ENCODE measurements around the gene ABCB6. TPM values are rescaled to one million over a fixed set of nuclear protein-coding genes. Genes with fewer than 3 reads are reported as not detected.

Gene ABCB6
- total and polyA plus RNA-seq, 8 donors = 8.2 to 47.8 (median 22.0) TPM

- Histone ChIP-seq H3K4me3 (peak overlapping the region in 1 of 4 donors; percentile 69), H3K27ac (peak overlapping the region in 4 of 5 donors; percentile 89 to 95 (median 94)), H3K4me1 (peaks cover 25 to 49% (median 39%) of the 10 kb centered on the region in 4 donors), H3K36me3 (peaks cover 63 to 71% (median 65%) of the 10 kb centered on the region in 4 donors), H3K9me3 (no peaks in the 10 kb centered on the region), H3K27me3 (no peaks in the 10 kb centered on the region)
- 87 to 92% (median 90%) methylated on average over 17 to 18 of the region's 18 CpGs for WGBS, 5 donors
- no peak for DNase-seq
- TF ChIP-seq POLR2AphosphoS5 (IDR thresholded peaks at IDR 0.05) (no peak), POLR2A (IDR thresholded peaks at IDR 0.05) (no peak), EP300 (IDR thresholded peaks at IDR 0.05) (no peak)
- TF ChIP-seq, protein P1, sequence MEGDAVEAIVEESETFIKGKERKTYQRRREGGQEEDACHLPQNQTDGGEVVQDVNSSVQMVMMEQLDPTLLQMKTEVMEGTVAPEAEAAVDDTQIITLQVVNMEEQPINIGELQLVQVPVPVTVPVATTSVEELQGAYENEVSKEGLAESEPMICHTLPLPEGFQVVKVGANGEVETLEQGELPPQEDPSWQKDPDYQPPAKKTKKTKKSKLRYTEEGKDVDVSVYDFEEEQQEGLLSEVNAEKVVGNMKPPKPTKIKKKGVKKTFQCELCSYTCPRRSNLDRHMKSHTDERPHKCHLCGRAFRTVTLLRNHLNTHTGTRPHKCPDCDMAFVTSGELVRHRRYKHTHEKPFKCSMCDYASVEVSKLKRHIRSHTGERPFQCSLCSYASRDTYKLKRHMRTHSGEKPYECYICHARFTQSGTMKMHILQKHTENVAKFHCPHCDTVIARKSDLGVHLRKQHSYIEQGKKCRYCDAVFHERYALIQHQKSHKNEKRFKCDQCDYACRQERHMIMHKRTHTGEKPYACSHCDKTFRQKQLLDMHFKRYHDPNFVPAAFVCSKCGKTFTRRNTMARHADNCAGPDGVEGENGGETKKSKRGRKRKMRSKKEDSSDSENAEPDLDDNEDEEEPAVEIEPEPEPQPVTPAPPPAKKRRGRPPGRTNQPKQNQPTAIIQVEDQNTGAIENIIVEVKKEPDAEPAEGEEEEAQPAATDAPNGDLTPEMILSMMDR (IDR thresholded peaks at IDR 0.05) = no peak
- intact Hi-C loops (cut with DNase I; ENCODE audit: low total_unique reads) = loop anchor here (5.0 to 10.0 kb wide), 2 partner anchors 48 to 65 kb away; partner anchors contain the start of gene SLC23A3
Measured at GRCh38 chr2:219219784-219220532, 1.2 kb upstream of the ABCB6 start.

DNA sequence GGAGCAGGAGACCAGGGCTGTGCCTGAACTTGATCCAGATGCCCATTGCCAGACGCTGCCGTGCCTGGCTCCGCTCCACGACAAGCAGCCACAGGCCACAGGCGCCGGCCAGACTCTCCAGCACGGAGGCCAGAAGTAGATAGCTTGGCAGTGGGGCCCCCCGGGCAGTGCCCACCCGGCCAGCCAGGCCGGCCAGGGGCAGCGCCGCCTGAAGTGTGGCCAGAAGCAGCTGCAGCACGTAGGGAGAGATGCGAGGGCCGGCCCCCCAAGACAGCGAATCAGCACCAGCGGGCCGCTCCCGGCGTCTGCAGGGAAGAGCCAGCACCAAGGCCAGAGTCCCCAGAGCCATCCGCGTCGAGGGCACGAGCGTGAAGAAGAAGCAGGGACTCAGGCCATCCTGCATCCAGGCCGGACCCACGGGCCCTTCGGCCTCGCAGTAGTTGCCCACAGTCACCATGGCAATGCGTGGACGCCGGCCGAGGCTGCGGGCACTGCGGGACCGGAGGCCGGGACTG lies 484 bp downstream of the ABCB6 start:
- Histone ChIP-seq H3K27me3 (no peaks in the 10 kb centered on the region), H3K4me3 (peak overlapping the region; percentile 50 to 69 (median 60)), H3K36me3 (peaks cover 60 to 71% (median 65%) of the 10 kb centered on the region in 4 donors), H3K27ac (peak overlapping the region; percentile 81 to 95 (median 94)), H3K9me3 (no peaks in the 10 kb centered on the region), H3K4me1 (peaks cover 25 to 49% (median 39%) of the 10 kb centered on the region in 4 donors)
- intact Hi-C loops (cut with DNase I; ENCODE audit: low total_unique reads) = loop anchor here (5.0 kb wide), 1 partner anchor 46 kb away; the partner anchor contains the start of gene SLC23A3
- 0 to 3% (median 0%) methylated on average over 8 to 37 of the region's 37 CpGs for WGBS, 5 donors
- DNase-seq = peak; percentile 72 to 85
- TF ChIP-seq POLR2AphosphoS5 (IDR thresholded peaks at IDR 0.05) = no peak
- no peak for TF ChIP-seq EP300 (IDR thresholded peaks at IDR 0.05)
- TF ChIP-seq, protein P1 (IDR thresholded peaks at IDR 0.05) = no peak

GRCh38 chr2:219216535-219216915 lies 2.2 kb downstream of the ABCB6 start:
- intact Hi-C loops (cut with DNase I; ENCODE audit: low total_unique reads) = loop anchor here (5.0 kb wide), 1 partner anchor 44 kb away; the partner anchor contains the start of gene SLC23A3
- 81 to 94% (median 88%) methylated on average over 6 of the region's 6 CpGs for WGBS, 5 donors
- no peak for DNase-seq
- H3K9me3 ChIP-seq = no peaks in the 10 kb centered on the region
- H3K4me3 ChIP-seq = no peak overlapping the region
- no peaks in the 10 kb centered on the region for H3K27me3 ChIP-seq
- no peak for TF ChIP-seq POLR2A (IDR thresholded peaks at IDR 0.05)
- TF ChIP-seq, protein P1 (IDR thresholded peaks at IDR 0.05) = no peak
- TF ChIP-seq POLR2AphosphoS5 (IDR thresholded peaks at IDR 0.05) = no peak
- no peak for TF ChIP-seq EP300 (IDR thresholded peaks at IDR 0.05)
- peaks cover 56 to 68% (median 63%) of the 10 kb centered on the region in 4 donors for H3K36me3 ChIP-seq
- H3K27ac ChIP-seq = peak overlapping the region in 3 of 5 donors; percentile 89 to 95 (median 94)
- H3K4me1 ChIP-seq = peaks cover 25 to 49% (median 39%) of the 10 kb centered on the region in 4 donors

DNA sequence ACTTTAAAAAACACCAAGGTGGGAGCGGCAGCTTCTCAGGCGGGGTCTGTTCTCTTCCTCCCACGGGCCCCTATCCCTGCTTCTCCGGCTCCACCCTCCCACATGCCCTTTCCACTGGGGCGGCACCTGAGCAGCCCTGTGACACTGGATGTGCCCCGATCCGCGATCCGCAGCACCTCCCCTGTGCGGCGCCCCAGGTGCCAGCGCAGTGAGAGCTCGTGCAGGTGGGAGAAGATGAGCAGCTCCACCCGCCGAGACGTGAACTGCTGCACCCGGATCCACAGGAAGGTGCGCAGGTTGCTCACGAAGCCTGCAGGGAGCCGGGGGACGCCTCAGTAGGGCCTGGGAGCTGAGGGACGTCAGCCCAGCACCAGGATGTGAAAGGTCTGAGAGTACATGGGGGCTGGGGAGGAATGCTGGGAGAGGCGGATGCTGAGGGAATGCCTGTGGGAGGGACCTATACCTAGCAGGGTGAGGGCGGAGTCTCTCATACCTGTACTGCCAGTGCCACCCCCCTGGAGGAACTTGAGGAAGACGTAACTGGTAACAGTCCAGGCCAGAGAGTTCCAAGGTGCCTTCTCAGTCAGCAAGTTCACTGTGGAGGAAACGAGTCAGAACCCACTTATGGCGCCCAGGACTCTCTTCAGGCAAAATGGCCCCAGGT lies 2.8 kb downstream of the ABCB6 start:
- no peak overlapping the region for H3K4me3 ChIP-seq
- TF ChIP-seq, protein P1 (IDR thresholded peaks at IDR 0.05) = no peak
- TF ChIP-seq POLR2AphosphoS5 (IDR thresholded peaks at IDR 0.05) (no peak), EP300 (IDR thresholded peaks at IDR 0.05) (no peak), POLR2A (IDR thresholded peaks at IDR 0.05) (no peak)
- intact Hi-C loops (cut with DNase I; ENCODE audit: low total_unique reads) = loop anchor here (5.0 kb wide), 1 partner anchor 44 kb away; the partner anchor contains the start of gene SLC23A3
- 86 to 93% (median 91%) methylated on average over 23 to 27 of the region's 27 CpGs for WGBS, 5 donors
- H3K4me1 ChIP-seq = peaks cover 25 to 51% (median 40%) of the 10 kb centered on the region in 4 donors
- no peaks in the 10 kb centered on the region for H3K27me3 ChIP-seq
- H3K27ac ChIP-seq = peak overlapping the region in 3 of 5 donors; percentile 89 to 95 (median 94)
- DNase-seq = no peak
- H3K9me3 ChIP-seq = no peaks in the 10 kb centered on the region
- H3K36me3 ChIP-seq = peaks cover 52 to 66% (median 61%) of the 10 kb centered on the region in 4 donors
